Erythroblast (primary cell): ENCODE data around the gene CARM1.
A peak's percentile ranks its signal among the peaks of the same experiment; 100 is the strongest.
"Not testable (repeated sequence)": the region's sequence is repeated elsewhere in the genome, so short reads cannot be mapped to it uniquely, and the experiment has no call there.

Source experiments
- DNase-seq, 2 experiments: peaks; one replicate each; lab custom pipeline; 2025; lab: John Stamatoyannopoulos, UW
- GATA1 ChIP-seq: IDR thresholded peaks from 2 replicates; pipeline ENCODE4 v1.6.1; 2011; ENCODE audit warnings: low read depth, mild to moderate bottlenecking, control low read depth, low read length, moderate library complexity
- POLR2A ChIP-seq: IDR thresholded peaks from 2 replicates; pipeline ENCODE4 v1.6.1; 2011; ENCODE audit warnings: mild to moderate bottlenecking, low read length

The CARM1 gene

GRCh38 chr19:10836479-10837330, 34.6 kb upstream of the CARM1 start:
- no peak for TF ChIP-seq GATA1
- no peak for TF ChIP-seq POLR2A
- peak; percentile 93 for DNase-seq

DNA sequence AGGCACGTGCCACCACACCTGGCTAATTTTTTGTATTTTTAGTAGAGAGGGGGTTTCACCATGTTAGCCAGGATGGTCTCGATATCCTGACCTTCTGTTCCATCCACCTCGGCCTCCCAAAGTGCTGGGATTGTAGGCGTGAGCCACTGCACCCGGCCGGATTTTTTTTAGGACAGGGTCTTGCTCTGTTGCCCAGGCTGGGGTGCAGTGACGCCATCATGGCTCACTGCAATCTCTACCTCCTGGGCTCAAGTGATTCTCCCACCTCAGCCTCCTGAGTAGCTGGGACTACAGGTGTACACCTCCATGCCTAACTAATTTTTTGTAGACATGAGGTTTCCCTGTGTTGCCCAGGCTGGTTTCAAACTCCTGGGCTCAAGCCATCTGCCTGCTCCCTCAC, 33.7 kb upstream of the CARM1 start:
- DNase-seq = not testable (repeated sequence)

GRCh38 chr19:10838377-10838776, 33.0 kb upstream of the CARM1 start:
- TF ChIP-seq GATA1 (no peak), POLR2A (peak; percentile 7)
- DNase-seq = no peak

DNA sequence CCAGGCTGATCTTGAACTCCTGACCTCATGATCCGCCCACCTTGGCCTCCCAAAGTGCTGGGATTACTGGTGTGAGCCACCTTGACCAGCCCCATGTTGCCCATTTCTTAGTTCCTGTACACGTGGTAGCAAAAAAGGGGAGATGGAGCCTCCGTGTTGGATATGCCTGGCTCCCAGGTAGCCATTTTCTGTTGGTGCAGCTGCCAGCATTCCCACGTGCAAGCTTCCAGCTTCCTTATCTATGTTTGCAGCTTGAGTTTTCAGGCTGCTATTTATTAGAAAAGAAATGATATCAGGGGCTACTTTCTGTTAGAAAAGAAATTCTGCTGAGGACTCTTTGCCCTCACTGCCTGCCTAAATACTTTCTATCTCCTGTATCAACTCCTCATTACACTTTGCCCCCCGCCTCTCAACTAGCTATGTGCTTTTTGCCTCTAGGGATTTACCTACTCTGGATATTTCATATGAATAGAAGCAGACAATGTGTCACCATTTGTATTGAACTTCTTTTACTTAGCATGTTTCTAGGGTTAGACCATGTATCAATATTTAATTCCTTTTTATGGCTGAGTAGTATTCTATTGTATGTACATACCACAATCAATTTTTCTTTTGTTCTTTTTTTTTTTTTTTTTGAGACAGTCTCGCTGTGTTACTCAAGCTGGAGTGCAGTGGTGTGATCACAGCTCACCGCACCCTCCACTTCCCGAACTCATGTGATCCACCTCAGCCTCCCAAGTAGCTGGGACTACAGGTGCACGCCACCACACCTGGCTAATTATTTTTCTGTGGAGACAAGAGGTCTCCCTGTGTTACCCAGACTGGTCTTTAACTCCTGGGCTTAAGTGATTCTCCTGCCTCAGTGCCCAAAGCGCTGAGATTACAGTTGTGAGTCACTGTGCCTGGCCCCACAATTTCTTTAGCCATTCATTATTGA, 32.0 kb upstream of the CARM1 start:
- peak; percentile 73 to 86 for DNase-seq
- no peak for TF ChIP-seq GATA1
- TF ChIP-seq POLR2A = peak; percentile 41

DNA sequence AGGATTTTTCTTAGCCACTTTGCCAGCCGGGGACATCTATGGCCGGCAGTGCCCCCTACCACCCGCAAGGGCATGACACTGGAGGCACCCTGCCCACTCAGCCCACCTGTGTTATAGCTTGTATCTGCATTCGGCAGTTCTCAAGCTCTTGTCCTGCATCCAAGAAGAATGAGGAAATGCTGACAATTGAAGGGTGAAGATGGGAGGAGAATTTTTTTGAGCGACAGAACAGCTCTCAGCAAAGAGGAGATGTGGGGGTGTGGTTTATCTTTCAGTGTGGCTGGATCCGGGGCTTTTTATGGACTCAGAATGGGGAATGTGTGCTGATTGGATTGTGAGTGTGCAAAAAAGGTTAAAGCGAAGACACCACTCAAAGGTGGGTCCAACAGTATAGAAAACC, 28.6 kb upstream of the CARM1 start:
- DNase-seq = no peak
- no peak for TF ChIP-seq GATA1
- no peak for TF ChIP-seq POLR2A

GRCh38 chr19:10846500-10847202, 24.7 kb upstream of the CARM1 start:
- TF ChIP-seq POLR2A = no peak
- no peak for TF ChIP-seq GATA1
- DNase-seq = no peak

- no peak for TF ChIP-seq GATA1
- no peak for TF ChIP-seq POLR2A
- no peak for DNase-seq
Measured at GRCh38 chr19:10848230-10848856, 23.0 kb upstream of the CARM1 start, which contains the start of gene C19orf38. Gene C19orf38 (plus strand): TSS chr19:10848415. CDS start chr19:10848509, 94 bp downstream.

GRCh38 chr19:10850631-10851030, 20.7 kb upstream of the CARM1 start:
- DNase-seq = no peak
- no peak for TF ChIP-seq POLR2A
- no peak for TF ChIP-seq GATA1

- no peak for TF ChIP-seq POLR2A
- no peak for DNase-seq
Measured at GRCh38 chr19:10852098-10852800, 19.1 kb upstream of the CARM1 start.

DNA sequence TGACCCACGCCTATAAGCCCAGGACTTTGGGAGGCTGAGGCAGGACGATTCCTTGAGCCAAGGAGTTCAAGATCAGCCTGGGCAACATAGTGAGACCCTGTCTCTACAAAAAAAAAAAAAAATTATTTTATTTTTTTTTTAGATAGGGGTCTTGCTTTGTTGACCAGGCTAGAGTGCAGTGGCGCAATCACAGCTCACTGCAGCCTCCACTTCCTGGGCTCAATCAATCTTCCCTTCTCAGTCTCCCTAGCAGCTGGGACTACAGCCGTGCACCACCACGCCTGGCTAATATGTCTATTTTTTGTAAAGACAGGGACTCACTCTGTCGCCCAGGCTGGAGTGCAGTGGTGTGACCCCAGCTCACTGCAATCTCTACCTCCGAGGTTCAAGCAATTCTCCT, 18.4 kb upstream of the CARM1 start:
- no peak for DNase-seq
- TF ChIP-seq GATA1 (no peak), POLR2A (no peak)

DNA sequence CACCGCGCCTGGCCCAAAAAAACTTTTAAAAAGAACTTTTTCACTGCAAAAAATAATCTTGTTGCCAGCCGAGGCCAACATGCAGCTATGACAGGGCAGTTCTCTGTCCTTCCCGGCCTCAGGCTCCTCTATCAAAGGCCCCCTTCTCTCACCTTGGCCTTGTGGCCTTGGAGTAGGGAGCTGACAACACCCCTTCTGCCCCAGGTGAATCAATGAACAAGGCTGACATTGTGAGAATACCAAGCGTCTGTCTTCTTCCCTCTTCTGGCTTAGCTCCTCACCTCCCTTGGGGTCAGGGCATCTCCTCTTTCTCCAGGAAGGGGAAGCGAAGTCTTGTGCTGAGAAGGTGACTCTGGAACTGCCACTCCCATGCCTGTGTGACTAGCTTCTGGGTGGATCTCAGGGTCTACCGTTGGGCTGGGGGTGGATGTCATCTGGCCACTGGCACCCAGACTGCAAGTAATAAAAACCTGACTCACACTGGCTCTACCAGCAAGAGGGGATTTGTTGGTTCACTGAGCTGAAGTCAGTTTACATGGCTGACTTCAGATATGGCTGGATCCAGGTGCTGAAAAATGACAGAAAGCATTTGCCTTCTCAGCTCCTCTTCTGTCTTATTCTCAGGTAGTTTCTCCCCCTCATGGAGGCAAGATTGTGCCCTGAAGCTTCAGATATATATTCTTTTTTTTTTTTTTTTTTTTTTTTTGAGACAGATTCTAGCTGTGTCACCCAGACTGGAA, 16.8 kb upstream of the CARM1 start:
- TF ChIP-seq GATA1 (no peak), POLR2A (no peak)

GRCh38 chr19:10855879-10856522, 15.4 kb upstream of the CARM1 start:
- TF ChIP-seq POLR2A = no peak
- no peak for TF ChIP-seq GATA1
- DNase-seq = no peak

More for the DNA sequence above, 16.8 kb upstream of the CARM1 start:
- DNase-seq = no peak

- not testable (repeated sequence) for DNase-seq
Measured at GRCh38 chr19:10856899-10857298, 14.5 kb upstream of the CARM1 start.
